HG02852 (cell line): ENCODE measurements around the gene EID2.

Experiments used
- ATAC-seq: cut with Tn5 transposase; IDR thresholded peaks from one replicate; pipeline ENCODE4 v1.9.1; 2021; ENCODE audit warnings: mild to moderate bottlenecking, moderate library complexity; ENCODE audit not compliant: unreplicated experiment

EID2 gene

DNA sequence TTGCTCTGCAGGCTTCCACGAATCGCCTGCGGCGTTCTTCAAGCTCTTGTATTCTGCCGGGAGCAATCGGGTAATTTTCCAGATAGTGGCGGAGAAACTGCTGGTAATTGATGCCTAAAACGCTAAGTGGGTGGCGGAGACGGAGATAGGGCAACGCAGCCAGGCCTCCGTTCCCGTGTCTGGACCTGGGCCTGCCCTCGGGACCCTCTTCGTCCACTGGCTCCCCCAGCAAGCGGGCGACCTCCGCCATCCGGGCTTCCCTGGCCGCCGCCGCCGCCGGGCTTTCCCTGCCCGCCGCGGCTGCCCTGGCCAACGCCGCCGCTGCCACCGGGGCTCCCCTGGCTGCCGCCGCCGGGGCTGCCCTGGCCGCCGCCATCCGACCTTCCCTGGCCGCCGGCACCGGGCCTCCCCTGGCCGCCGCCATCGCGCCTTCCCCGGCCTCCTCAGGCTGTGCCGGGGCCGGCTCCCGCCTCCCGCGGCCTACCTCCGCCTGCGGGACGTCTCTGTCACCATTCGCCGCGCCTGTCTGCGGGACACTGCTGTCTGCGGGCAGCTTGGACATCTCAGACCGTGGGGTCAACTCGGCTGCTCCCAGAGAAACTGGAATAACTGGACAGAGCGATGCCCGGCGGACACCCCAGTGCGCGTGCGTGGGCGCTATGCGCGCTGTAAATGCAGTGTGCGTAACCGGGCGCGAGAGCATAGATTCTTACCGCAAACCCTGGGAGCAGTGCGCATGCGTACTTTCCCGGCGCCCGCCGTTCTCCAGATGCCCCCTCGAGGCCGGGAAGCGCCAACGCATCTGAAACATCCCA lies at the start of gene EID2:
EID2 (minus strand) TSS at position 644 of the 815 bp plus-strand sequence; CDS start at position 562, 82 bp downstream.
- peak; percentile 86 for ATAC-seq

DNA sequence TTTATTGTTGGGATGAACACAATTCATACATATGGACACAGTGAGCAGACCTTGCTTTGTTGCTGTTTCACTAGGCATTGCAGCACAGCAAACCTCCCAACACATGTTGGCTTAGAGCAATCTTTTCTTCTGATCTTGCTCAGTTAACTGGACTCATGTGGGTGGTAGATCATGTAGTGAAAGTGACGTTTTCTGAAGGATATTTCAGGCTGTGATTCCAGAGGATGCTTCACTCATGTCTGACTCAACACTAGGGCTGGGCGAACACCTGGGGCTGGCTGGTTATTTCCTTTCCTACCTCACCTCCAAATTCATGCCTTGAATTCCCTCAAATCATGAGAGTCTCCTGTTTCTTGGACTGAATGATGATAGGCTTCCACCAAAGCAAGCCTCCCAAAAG lies 48.1 kb upstream of the EID2 start:
- ATAC-seq = no peak

GRCh38 chr19:39587496-39587895 lies 47.5 kb upstream of the EID2 start:
- ATAC-seq = no peak

DNA sequence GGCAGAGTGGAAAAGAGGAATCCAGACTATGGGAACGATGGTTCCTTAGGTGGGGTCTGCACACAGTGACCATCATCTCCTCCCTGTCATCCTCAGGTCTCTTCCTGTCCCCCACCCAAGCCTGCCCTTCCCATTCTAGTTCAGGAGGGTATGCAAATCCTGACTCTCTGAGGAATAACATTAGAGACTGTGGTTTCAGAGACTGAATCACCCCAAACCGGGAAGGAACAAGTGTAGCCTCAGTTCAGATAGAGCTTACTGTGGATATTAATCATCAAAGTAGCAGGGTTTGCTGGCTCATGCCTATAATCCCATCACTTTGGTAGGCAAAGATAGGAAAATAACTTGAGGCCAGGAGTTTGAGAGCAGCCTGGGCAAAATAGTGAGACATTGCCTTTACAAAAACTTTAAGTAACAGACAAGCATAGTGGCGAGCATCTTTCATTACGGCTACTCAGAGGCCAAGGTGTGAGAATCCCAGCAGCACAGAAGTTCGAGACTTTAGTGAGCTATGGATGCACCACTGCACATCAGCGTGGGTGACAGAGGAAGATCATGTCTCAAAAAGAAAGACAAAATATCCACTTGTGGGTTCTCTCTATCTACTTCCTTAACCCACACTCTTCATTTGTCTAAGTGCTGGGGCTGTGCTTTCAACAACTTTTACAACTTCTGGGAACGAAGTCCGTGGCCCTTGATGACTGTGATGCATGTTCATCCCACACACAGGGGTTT lies 43.1 kb upstream of the EID2 start:
- ATAC-seq = peak; percentile 62

DNA sequence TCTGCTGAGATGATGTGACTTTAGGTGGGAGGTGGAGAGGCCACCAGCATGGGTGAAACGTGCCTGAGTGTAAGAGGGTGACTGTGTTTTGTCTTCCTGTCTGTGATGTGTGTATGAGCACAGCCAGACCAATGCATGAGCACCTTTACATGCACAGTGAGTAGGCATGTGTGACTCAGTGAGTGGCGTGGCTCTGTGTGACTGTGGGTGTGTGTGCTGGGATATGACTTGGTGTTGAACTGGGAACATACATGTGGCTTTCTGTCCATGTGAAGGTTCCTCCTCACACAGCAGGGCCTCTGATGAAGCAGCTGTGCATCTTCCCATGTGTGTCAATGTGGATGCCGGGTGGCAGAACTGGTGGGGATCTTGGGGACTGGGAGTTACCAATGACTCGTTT lies 42.5 kb upstream of the EID2 start:
- no peak for ATAC-seq

DNA sequence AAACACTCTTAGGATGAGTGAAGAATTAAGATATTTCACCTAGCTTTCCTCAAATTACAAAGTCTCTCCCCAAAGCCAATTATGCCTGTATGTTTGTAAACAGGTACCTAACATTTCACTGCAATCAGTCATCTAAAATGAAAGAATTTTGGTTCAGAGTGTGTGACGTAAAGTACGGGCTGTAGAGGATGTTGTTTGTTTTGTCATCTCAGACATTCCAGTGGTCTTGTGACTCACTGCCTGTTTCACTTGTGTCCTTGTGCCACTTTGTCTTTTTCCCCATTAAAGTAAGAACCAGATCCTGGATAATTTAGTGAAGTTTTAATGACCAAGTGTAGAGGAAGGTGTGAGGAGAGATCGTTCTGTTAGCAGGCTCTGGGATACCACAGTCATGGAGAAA lies 28.6 kb upstream of the EID2 start:
- no peak for ATAC-seq

DNA sequence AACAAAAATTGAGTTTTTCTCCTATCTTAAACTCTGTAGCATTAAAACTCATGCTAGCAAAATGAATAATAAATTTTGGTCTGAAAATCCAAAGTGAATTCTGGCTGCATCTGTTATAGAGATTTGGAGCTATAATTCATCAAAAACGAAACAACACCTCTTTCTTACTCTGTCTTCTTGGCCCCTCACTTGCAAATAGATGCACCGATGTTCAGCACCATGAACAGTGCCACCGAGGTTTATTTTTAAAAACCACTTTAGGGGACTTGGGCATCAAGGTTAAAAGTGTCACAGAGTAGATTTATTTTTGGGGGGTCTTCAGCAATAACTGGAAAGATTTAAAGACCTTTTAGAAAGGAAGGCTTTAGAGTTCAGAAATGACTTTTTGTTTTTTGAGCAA lies 26.1 kb upstream of the EID2 start:
- ATAC-seq = no peak

DNA sequence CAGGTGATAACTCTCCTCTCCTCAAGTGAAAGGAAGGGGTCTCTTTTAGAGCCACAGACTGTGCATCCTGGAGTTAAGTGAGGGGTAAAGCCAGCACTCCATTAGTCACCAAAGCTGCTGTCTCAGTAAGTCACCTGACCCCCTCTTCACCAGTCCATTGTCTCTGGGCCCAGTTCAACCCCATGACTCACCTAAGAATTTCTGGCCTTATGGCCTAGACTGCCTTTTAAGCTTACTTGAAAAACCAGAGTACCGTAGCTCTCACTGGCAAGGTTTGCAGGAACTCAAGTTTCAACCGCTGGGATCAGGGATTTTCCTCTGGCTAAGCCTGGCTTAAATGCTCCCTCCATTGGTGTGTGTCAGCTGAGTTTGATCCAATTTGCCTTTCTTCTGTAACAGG lies 23.4 kb upstream of the EID2 start:
- ATAC-seq = no peak

DNA sequence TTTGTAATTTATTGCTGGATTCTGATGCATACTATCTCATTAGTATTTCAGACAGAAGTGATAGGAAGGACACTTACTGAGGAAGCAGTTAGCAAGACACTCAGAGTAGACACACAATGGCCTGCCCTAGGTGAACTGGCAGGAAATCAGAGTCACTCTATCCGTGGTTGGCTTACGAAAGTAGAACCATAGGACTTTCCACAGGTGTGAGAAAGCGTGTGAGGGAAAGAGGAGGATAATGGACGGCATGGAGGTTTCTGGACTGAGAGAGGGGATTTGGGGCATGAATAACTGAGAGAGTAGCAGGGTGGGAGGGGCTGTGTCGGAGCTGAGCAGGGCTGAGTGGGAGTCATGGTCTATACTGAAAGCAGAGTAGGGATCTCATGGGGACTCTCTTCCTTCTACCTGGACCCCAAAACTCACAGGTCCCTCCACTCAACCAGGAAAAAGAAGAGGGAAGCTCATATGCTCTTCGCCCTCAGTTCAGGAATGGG lies 18.7 kb upstream of the EID2 start:
- no peak for ATAC-seq

DNA sequence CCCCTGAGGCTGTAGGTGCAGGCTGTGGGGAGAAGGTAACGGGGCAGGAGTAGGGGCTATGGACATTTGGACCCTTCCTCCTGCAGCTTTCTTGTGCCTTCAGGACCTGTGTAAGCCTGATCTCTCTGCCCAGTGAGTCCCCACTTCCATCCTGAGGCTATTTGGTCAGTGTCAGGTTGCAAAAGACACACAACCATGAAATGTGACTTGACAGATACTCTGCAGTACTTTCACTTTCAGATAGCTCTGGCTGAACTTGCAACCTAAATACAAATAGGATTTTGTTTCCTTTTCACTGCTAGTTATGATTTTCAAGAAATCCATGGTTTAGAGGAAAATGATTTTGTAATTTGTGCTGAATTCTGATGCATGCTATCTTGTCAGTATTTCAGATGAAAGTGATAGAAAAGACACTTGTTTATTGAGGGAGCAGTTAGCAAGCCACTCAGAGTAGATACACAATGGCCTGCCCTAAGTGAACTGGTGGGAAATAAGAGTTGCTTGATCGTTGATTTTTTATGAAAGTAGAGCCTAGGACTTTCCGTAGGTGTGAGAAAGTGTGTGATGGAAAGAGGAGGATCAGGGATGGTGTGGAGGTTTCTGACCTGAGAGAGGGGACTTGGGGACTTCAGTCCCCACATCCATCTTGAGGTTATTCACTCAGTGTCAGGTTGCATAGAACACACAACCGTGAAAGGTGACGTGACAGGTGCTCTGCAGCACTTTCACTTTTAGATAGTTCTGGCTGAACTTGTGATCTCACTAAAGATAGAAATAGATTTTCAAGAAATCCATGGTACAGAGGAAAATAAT lies 18.1 kb upstream of the EID2 start:
- no peak for ATAC-seq

DNA sequence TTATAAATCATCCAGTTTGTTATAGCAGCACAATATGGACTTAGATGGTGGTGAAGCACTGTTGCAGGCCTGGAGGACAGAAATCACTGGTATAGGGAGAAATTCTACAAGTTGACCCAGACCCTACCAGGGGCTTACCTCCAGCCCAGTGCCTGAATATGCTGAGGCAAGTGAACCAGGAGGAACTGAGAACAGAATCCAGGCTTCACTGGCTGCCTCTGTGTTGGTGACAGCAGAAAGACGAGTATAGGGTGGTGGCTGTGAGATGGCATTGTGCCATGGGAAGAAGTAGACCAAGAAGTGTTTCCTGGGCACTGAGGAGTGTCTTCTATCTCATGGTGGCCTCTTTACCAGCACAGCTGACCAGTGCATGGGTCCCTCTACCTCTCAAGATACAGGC lies 15.9 kb upstream of the EID2 start:
- no peak for ATAC-seq

GRCh38 chr19:39554701-39555311 lies 14.8 kb upstream of the EID2 start:
- no peak for ATAC-seq

DNA sequence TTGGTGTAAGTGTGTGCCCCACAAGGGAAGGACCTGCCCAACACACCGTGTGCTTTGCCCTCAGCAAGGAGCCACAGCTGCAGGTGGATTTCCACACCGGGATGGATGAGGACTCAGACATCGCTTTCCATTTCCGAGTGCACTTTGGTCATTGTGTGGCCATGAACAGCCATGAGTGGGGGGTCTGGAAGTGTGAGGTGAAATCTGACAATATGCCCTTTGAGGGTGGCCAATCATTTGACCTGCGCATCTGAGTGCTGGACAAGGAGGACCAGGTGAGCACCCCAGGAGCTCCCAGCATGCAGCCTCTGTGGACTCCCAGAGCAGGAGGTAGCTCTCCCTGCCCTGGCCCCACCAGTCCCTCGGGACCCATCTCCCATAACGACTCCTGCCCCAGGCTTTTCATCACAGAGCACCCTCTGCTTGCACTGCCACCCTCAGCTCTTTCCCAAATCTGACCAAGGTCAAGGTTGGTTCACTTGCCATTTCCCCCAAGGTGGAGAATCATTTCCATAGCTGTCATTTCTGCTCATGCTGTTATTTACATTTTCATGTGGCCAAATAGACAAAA lies 13.2 kb upstream of the EID2 start:
- ATAC-seq = no peak

DNA sequence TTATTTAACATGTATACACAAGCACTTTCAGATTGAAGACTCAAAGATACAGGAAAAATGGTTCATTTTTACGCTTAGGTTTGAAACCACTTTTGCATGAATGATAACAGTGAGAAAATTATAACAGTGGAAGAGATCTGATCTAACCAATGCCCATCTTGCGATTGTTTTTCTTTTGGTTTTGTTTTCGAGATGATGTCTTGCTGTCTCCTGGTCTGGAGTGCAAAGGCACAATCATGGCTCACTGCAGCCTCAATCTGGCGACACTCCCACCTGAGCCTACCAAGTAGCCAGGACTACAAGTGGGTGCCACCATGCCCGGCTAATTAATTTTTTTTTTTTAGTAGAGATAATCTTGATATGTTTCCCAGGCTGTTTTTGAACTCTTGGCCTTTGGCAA lies 10.2 kb upstream of the EID2 start:
- ATAC-seq = no peak

GRCh38 chr19:39546599-39546998 lies 6.6 kb upstream of the EID2 start:
- no peak for ATAC-seq

DNA sequence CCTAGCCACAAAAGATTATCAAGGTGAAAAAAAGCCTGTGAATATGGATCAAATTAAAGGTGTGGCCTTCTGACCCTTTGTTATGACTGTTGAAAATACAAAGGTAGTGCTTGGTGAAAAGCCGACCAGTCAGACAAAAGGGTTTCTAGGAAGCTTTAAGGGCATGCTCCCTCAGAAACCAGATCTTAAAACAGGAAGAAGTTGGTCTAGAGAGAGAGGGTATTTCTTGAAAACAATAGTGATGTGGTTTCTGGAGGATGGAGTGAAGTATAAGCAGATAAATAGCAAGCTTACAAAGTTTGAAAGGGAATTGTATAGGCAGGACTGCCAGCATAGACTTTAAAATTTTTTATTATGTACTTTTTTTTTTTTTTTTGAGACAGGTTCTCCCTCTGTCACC lies 5.0 kb upstream of the EID2 start:
- ATAC-seq = no peak

DNA sequence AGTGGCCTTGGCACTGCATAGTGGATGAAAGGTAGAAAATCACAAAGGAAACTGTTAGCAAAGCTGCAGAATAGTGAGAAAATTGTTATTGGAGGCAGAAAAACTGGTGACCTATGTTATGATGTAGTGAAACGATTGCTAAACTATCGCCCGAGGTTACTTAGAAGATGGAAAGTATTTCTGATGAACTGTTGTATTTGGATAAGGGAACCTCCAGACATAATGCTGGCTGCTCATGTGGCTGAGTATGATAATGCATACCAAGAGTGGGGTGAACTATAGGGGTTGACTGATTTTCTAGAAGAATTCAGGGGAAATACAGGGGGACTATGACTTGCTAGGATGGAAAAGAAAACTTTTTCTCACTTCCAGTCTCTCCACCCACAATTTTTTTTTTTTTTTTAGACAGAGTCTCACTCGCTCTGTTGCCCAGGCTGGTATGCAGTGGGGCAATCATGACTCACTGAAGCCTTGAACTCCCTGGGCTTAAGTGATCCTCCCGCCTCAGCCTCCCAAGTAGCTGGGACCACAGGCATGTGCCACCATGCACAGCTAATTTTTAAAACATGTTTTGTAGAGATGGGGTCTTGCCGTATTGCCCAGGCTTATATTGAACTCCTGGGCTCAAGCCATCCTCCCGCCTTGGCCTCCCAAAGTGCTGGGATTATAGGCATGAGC lies 4.4 kb upstream of the EID2 start:
- no peak for ATAC-seq

GRCh38 chr19:39543477-39543857 lies 3.5 kb upstream of the EID2 start:
- ATAC-seq = no peak

DNA sequence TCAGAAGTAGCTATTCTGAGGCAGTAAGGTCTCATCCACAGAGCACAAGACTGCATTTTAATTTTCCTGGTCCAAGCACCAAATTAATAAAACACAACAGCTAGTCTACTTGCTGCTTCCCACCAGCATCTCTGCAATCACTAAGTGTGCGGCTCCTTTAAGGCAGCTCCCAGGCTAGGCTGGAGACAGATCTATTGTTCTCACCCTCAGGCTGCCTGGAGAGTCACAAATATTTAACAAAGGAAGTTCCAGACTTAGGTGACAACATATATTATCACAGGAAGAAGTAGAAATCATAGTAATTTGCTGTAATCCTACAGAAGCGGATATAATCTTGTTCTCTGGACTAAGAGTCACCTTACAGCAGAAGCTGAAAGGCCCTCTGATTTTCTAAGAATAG lies 2.2 kb upstream of the EID2 start:
- ATAC-seq = no peak

- ATAC-seq = no peak
Observed at GRCh38 chr19:39540333-39540673, 342 bp upstream of the EID2 start.
